HG03095 (cell line): ENCODE data around the gene PFKP.

Experiments used
- ATAC-seq: cut with Tn5 transposase; IDR thresholded peaks from one replicate; pipeline ENCODE4 v1.9.1; 2021; ENCODE audit warnings: moderate library complexity; ENCODE audit not compliant: unreplicated experiment

PFKP gene

GRCh38 chr10:3185386-3185785, 118.0 kb downstream of the PFKP start:
- ATAC-seq, result no peak

GRCh38 chr10:3186368-3186767, 119.0 kb downstream of the PFKP start:
- ATAC-seq, result no peak
